CD4-positive, alpha-beta memory T cell (primary cell): ENCODE measurements around the gene EML5. TPM values are rescaled to one million over a fixed set of nuclear protein-coding genes. Genes with fewer than 3 reads are reported as not detected.

Experiments
- CTCF ChIA-PET: fragments of 350-600 bp; sonication (Branson Sonifier 250); formaldehyde crosslinking; loops from one replicate; lab custom pipeline; 2021; ENCODE audit warnings: inconsistent platforms; ENCODE audit not compliant: partially characterized antibody; lab: Charles Lee
- POLR2A ChIA-PET: fragments of 350-600 bp; sonication (Branson Sonifier 250); formaldehyde crosslinking; loops from one replicate; lab custom pipeline; 2021; ENCODE audit not compliant: partially characterized antibody; lab: Charles Lee
- DNase-seq, 5 donors: peaks; one replicate each; pipeline versions ENCODE4 v3.0.0 to v3.0.0-alpha.2; 2020 to 2022; ENCODE audit warnings: mixed read lengths in 1 of 5
- H3K27ac ChIP-seq: one replicate; pipeline ENCODE4 v1.7.0; 2013; ENCODE audit warnings: low read depth, low read length
- H3K27me3 ChIP-seq: 2 replicates; pipeline ENCODE4 v1.7.0; 2013; ENCODE audit warnings: mild to moderate bottlenecking, low read length, moderate library complexity; ENCODE audit not compliant: insufficient read depth
- H3K36me3 ChIP-seq: 2 replicates; pipeline ENCODE4 v1.7.0; 2013; ENCODE audit warnings: mild to moderate bottlenecking, low read length, moderate library complexity; ENCODE audit not compliant: insufficient read depth
- H3K4me1 ChIP-seq: 2 replicates; pipeline ENCODE4 v1.7.0; 2013; ENCODE audit warnings: mild to moderate bottlenecking, low read length, moderate library complexity; ENCODE audit not compliant: insufficient read depth
- H3K4me3 ChIP-seq, 2 donors: one replicate each; pipeline ENCODE4 v1.7.0; 2013; ENCODE audit warnings: low read length in 2 of 2, mild to moderate bottlenecking in 1 of 2
- H3K9me3 ChIP-seq, 2 donors: one replicate each; pipeline ENCODE4 v1.7.0; 2013; ENCODE audit warnings: low read length in 2 of 2, control low read depth in 1 of 2; ENCODE audit not compliant: control insufficient read depth in 1 of 2
- H3K27ac Mint-ChIP-seq, 7 donors: one replicate each; pipeline ENCODE4 v1.8.0; 2020 to 2021; ENCODE audit warnings: mixed read lengths in 7 of 7, mild to moderate bottlenecking in 6 of 7, inconsistent platforms in 3 of 7, moderate library complexity in 3 of 7
- H3K27me3 Mint-ChIP-seq, 2 donors: one replicate each; pipeline ENCODE4 v1.8.0; 2020 to 2021; ENCODE audit warnings: mixed read lengths in 2 of 2
- H3K36me3 Mint-ChIP-seq, 2 donors: one replicate each; pipeline ENCODE4 v1.8.0; 2020 to 2021; ENCODE audit warnings: mixed read lengths in 2 of 2, inconsistent platforms in 1 of 2, mild to moderate bottlenecking in 1 of 2
- H3K4me1 Mint-ChIP-seq, 4 donors: one replicate each; pipeline ENCODE4 v1.8.0; 2020 to 2021; ENCODE audit warnings: mixed read lengths in 4 of 4, mild to moderate bottlenecking in 1 of 4
- H3K4me3 Mint-ChIP-seq, 8 donors: one replicate each; pipeline ENCODE4 v1.8.0; 2020 to 2021; ENCODE audit warnings: mixed read lengths in 8 of 8, mild to moderate bottlenecking in 7 of 8, moderate library complexity in 6 of 8, inconsistent platforms in 3 of 8
- H3K9me3 Mint-ChIP-seq, 8 donors: one replicate each; pipeline ENCODE4 v1.8.0; 2020 to 2021; ENCODE audit warnings: mixed read lengths in 8 of 8, mild to moderate bottlenecking in 5 of 8, inconsistent platforms in 3 of 8, moderate library complexity in 1 of 8
- intact Hi-C: fragments of 100-400 bp; cut with micrococcal nuclease; formaldehyde crosslinking; loops from one replicate; pipeline ENCODE4 v1.15.1; 2023
- polyA plus RNA-seq, 2 donors: library from polyadenylated mRNA; unstranded; fragments of 300-500 nt; fragmentation: Illumina TruSeq; gene quantifications; one replicate each; pipeline ENCODE4 v1.2.3, GENCODE V29; 2021
- total RNA-seq, 2 experiments: library from RNA; stranded (reverse); gene quantifications; one replicate each; pipeline ENCODE4 v1.2.3, GENCODE V29; 2021

Gene EML5
- total and polyA plus RNA-seq, 4 experiments from 2014 or later = 0.46 to 5.6 (median 3.1) TPM

- Mint-ChIP-seq H3K36me3 (no peaks in the 10 kb centered on the region), H3K9me3 (no peaks in the 10 kb centered on the region), H3K27ac (no peak overlapping the region), H3K4me3 (no peak overlapping the region), H3K4me1 (no peaks in the 10 kb centered on the region), H3K27me3 (peaks cover 0 to 4% of the 10 kb centered on the region in 2 donors)
- Histone ChIP-seq H3K4me1 (no peaks in the 10 kb centered on the region), H3K27me3 (no peaks in the 10 kb centered on the region), H3K4me3 (no peak overlapping the region), H3K36me3 (no peaks in the 10 kb centered on the region), H3K27ac (no peak overlapping the region), H3K9me3 (no peaks in the 10 kb centered on the region)
- DNase-seq = no peak
- ChIA-PET POLR2A (no interaction called here), CTCF (no interaction called here)
- intact Hi-C loops = no loop called here
These were observed 42.2 kb upstream of the EML5 start for GRCh38 chr14:88834883-88835431.

GRCh38 chr14:88831284-88831683, 38.5 kb upstream of the EML5 start:
- ChIA-PET CTCF (no interaction called here), POLR2A (no interaction called here)
- Histone ChIP-seq H3K36me3 (no peaks in the 10 kb centered on the region), H3K4me3 (no peak overlapping the region), H3K9me3 (no peaks in the 10 kb centered on the region), H3K27me3 (no peaks in the 10 kb centered on the region), H3K4me1 (no peaks in the 10 kb centered on the region), H3K27ac (no peak overlapping the region)
- Mint-ChIP-seq H3K36me3 (no peaks in the 10 kb centered on the region), H3K4me1 (no peaks in the 10 kb centered on the region), H3K4me3 (no peak overlapping the region), H3K27me3 (peaks cover 0 to 3% of the 10 kb centered on the region in 2 donors), H3K27ac (no peak overlapping the region), H3K9me3 (no peaks in the 10 kb centered on the region)
- intact Hi-C loops = no loop called here
- DNase-seq = no peak

- ChIA-PET POLR2A (no interaction called here), CTCF (no interaction called here)
- H3K4me3 ChIP-seq = no peak overlapping the region
- intact Hi-C loops = loop anchor here (10.0 kb wide), 1 partner anchor 1125 kb away; the partner anchor contains the start of genes EFCAB11 and TDP1
- no peak for DNase-seq
- peaks cover 6% of the 10 kb centered on the region for H3K4me1 ChIP-seq
- Mint-ChIP-seq H3K4me3 (no peak overlapping the region), H3K36me3 (no peaks in the 10 kb centered on the region), H3K9me3 (no peaks in the 10 kb centered on the region), H3K27me3 (peaks cover 0 to 3% of the 10 kb centered on the region in 2 donors), H3K27ac (no peak overlapping the region), H3K4me1 (peaks cover 2 to 7% (median 5%) of the 10 kb centered on the region in 4 donors)
- H3K36me3 ChIP-seq = no peaks in the 10 kb centered on the region
- no peak overlapping the region for H3K27ac ChIP-seq
- H3K9me3 ChIP-seq = no peaks in the 10 kb centered on the region
- H3K27me3 ChIP-seq = no peaks in the 10 kb centered on the region
These were observed 37.0 kb upstream of the EML5 start for GRCh38 chr14:88829685-88830302.

- no peaks in the 10 kb centered on the region for H3K9me3 Mint-ChIP-seq
- peaks cover 0 to 3% of the 10 kb centered on the region in 2 donors for H3K27me3 Mint-ChIP-seq
- intact Hi-C loops = loop anchor here (10.0 kb wide), 1 partner anchor 1126 kb away; the partner anchor contains the start of genes EFCAB11 and TDP1
- Histone ChIP-seq H3K36me3 (no peaks in the 10 kb centered on the region), H3K4me3 (no peak overlapping the region), H3K27me3 (no peaks in the 10 kb centered on the region), H3K4me1 (peaks cover 7% of the 10 kb centered on the region), H3K27ac (no peak overlapping the region), H3K9me3 (no peaks in the 10 kb centered on the region)
- peaks cover 2 to 10% (median 7%) of the 10 kb centered on the region in 4 donors for H3K4me1 Mint-ChIP-seq
- no peak overlapping the region for H3K4me3 Mint-ChIP-seq
- H3K36me3 Mint-ChIP-seq = peaks cover 0 to under 1% of the 10 kb centered on the region in 2 donors
- POLR2A ChIA-PET = no interaction called here
- no peak for DNase-seq
- no peak overlapping the region for H3K27ac Mint-ChIP-seq
- CTCF ChIA-PET = no interaction called here
These were observed 36.4 kb upstream of the EML5 start for GRCh38 chr14:88829188-88829587.

GRCh38 chr14:88825503-88825902, 32.8 kb upstream of the EML5 start:
- no peak for DNase-seq
- intact Hi-C loops = loop anchor here (2.0 to 10.0 kb wide), 2 partner anchors 1129 to 1505 kb away; partner anchors contain the start of genes EFCAB11, NRDE2 and TDP1
- no peaks in the 10 kb centered on the region for H3K9me3 ChIP-seq
- H3K4me1 Mint-ChIP-seq = peaks cover 5 to 14% (median 11%) of the 10 kb centered on the region in 4 donors
- H3K4me3 Mint-ChIP-seq = peak overlapping the region in 7 of 8 donors; percentile 79 to 95 (median 89)
- peaks cover 11% of the 10 kb centered on the region for H3K4me1 ChIP-seq
- H3K9me3 Mint-ChIP-seq = no peaks in the 10 kb centered on the region
- peak overlapping the region in 3 of 7 donors; percentile 10 to 97 (median 71) for H3K27ac Mint-ChIP-seq
- H3K36me3 Mint-ChIP-seq = peaks cover 0 to 1% of the 10 kb centered on the region in 2 donors
- no peaks in the 10 kb centered on the region for H3K27me3 Mint-ChIP-seq
- no peak overlapping the region for H3K4me3 ChIP-seq
- ChIA-PET POLR2A (interaction anchor here (1.8 to 2.2 kb wide), 2 partner anchors 33 to 1130 kb away, joined by 8 to 28 read pairs; partner anchors contain the start of genes EML5 and TDP1), CTCF (interaction anchor here (1.8 kb wide), 1 partner anchor 33 kb away, joined by 6 read pairs; the partner anchor contains the start of gene EML5)
- no peaks in the 10 kb centered on the region for H3K36me3 ChIP-seq
- no peaks in the 10 kb centered on the region for H3K27me3 ChIP-seq
- no peak overlapping the region for H3K27ac ChIP-seq

- no peaks in the 10 kb centered on the region for H3K9me3 Mint-ChIP-seq
- CTCF ChIA-PET = interaction anchor here (0.9 to 1.8 kb wide), 2 partner anchors 32 to 34 kb away, joined by 3 to 6 read pairs; partner anchors contain the start of gene EML5
- no peak for DNase-seq
- no peaks in the 10 kb centered on the region for H3K9me3 ChIP-seq
- peaks cover 11% of the 10 kb centered on the region for H3K4me1 ChIP-seq
- peak overlapping the region; percentile 66 for H3K27ac ChIP-seq
- peaks cover 0 to 1% of the 10 kb centered on the region in 2 donors for H3K36me3 Mint-ChIP-seq
- peak overlapping the region; percentile 13 to 97 (median 66) for H3K27ac Mint-ChIP-seq
- H3K4me1 Mint-ChIP-seq = peaks cover 5 to 14% (median 11%) of the 10 kb centered on the region in 4 donors
- peak overlapping the region; percentile 60 to 67 for H3K4me3 ChIP-seq
- no peaks in the 10 kb centered on the region for H3K36me3 ChIP-seq
- H3K27me3 Mint-ChIP-seq = peaks cover 0 to 3% of the 10 kb centered on the region in 2 donors
- H3K27me3 ChIP-seq = no peaks in the 10 kb centered on the region
- POLR2A ChIA-PET = interaction anchor here (1.0 to 2.2 kb wide), 4 partner anchors 13 to 1131 kb away, joined by 3 to 28 read pairs (median 6); partner anchors contain the start of genes EML5 and TDP1
- H3K4me3 Mint-ChIP-seq = peak overlapping the region; percentile 79 to 95 (median 89)
- intact Hi-C loops = loop anchor here (2.0 to 10.0 kb wide), 2 partner anchors 1130 to 1506 kb away; partner anchors contain the start of genes EFCAB11, NRDE2 and TDP1
These were observed 32.3 kb upstream of the EML5 start for GRCh38 chr14:88825078-88825458.
